ENCODE measurements around the gene SPANXD.
"Not testable (repeated sequence)": the region's sequence is repeated elsewhere in the genome, so short reads cannot be mapped to it uniquely, and the experiment has no call there.

SPANXD gene

GRCh38 chrX:141698639-141699038 is at the start of gene SPANXD:
TSS of gene SPANXD (minus strand) at chrX:141698739. CDS start at chrX:141698405, 334 bp downstream.
- DNase-seq, result not testable (repeated sequence)

- no peak for DNase-seq
Observed at GRCh38 chrX:141742666-141743065, 44.1 kb upstream of the SPANXD start.

- DNase-seq, result no peak
Observed at GRCh38 chrX:141736656-141737055, 38.1 kb upstream of the SPANXD start.

GRCh38 chrX:141733371-141733770 is 34.8 kb upstream of the SPANXD start:
- no peak for DNase-seq

GRCh38 chrX:141732031-141732430 is 33.5 kb upstream of the SPANXD start:
- DNase-seq, result no peak

- no peak for DNase-seq
Observed at GRCh38 chrX:141724186-141724585, 25.6 kb upstream of the SPANXD start.

- DNase-seq, result no peak
Observed at GRCh38 chrX:141714680-141715079, 16.1 kb upstream of the SPANXD start.

- no peak for DNase-seq
Observed at GRCh38 chrX:141701072-141701471, 2.5 kb upstream of the SPANXD start.

- no peak for DNase-seq
Observed at GRCh38 chrX:141673946-141674345, 24.6 kb downstream of the SPANXD start.

GRCh38 chrX:141669689-141670088 is 28.9 kb downstream of the SPANXD start:
- no peak for DNase-seq

- no peak for DNase-seq
Observed at GRCh38 chrX:141668371-141668770, 30.2 kb downstream of the SPANXD start.

GRCh38 chrX:141662781-141663180 is 35.8 kb downstream of the SPANXD start:
- DNase-seq, result no peak

- DNase-seq, result no peak
Observed at GRCh38 chrX:141652286-141652685, 46.3 kb downstream of the SPANXD start.
